HepG2 (cell line): Measurements from ENCODE around the gene RUVBL2. TPM values are rescaled to one million over a fixed set of nuclear protein-coding genes. Genes with fewer than 3 reads are reported as not detected.

Experiments
- ARID3A ChIP-seq: IDR thresholded peaks from 2 replicates; pipeline ENCODE4 v1.6.1; 2012; ENCODE audit warnings: low read depth, low read length, improper control_type of control experiment
- EEA1 ChIP-seq: sonication (generic); formaldehyde crosslinking; IDR thresholded peaks from 2 replicates; pipeline ENCODE4 v1.5.1; 2020; ENCODE audit warnings: mild to moderate bottlenecking, missing genetic modification reagents, borderline replicate concordance
- GLMP ChIP-seq: sonication (generic); formaldehyde crosslinking; IDR thresholded peaks from 2 replicates; pipeline ENCODE4 v1.9.0; 2021; ENCODE audit warnings: missing genetic modification reagents, mild to moderate bottlenecking, borderline replicate concordance
- IRF9 ChIP-seq: sonication (generic); formaldehyde crosslinking; IDR thresholded peaks from 2 replicates; pipeline ENCODE4 v1.8.0; 2022; ENCODE audit warnings: missing genetic modification reagents, mild to moderate bottlenecking, borderline replicate concordance
- PCBP1 ChIP-seq: fragments of 200-400 bp; formaldehyde crosslinking; IDR thresholded peaks from 2 replicates; pipeline ENCODE4 v1.6.1; 2017; ENCODE audit warnings: mild to moderate bottlenecking, low read depth, low read length, borderline replicate concordance
- PITX1 ChIP-seq: sonication (generic); formaldehyde crosslinking; IDR thresholded peaks from 2 replicates; pipeline ENCODE4 v1.5.1; 2020; ENCODE audit warnings: mild to moderate bottlenecking, missing genetic modification reagents
- RORA ChIP-seq: sonication (generic); formaldehyde crosslinking; IDR thresholded peaks from 2 replicates; pipeline ENCODE4 v1.5.0; 2020; ENCODE audit warnings: mild to moderate bottlenecking, missing genetic modification reagents, moderate library complexity
- SMARCE1 ChIP-seq: fragments of 450-650 bp; IDR thresholded peaks from 2 replicates; pipeline ENCODE4 v1.6.1; 2017; ENCODE audit warnings: borderline replicate concordance
- STAT5B ChIP-seq: sonication (generic); formaldehyde crosslinking; IDR thresholded peaks from 2 replicates; pipeline ENCODE4 v1.4.0; 2020; ENCODE audit warnings: missing genetic modification reagents
- U2AF1 ChIP-seq: fragments of 200-400 bp; formaldehyde crosslinking; optimal IDR thresholded peaks from 2 replicates; pipeline ENCODE3; 2017; ENCODE audit warnings: mild to moderate bottlenecking, low read depth, low read length
- XRCC5 ChIP-seq: fragments of 200-400 bp; formaldehyde crosslinking; optimal IDR thresholded peaks from 2 replicates; pipeline ENCODE3; 2017; ENCODE audit warnings: mild to moderate bottlenecking, low read length
- ZNF547 ChIP-seq: sonication (generic); formaldehyde crosslinking; IDR thresholded peaks from 2 replicates; pipeline ENCODE4 v1.5.1; 2020; ENCODE audit warnings: mild to moderate bottlenecking, missing genetic modification reagents
- ZNF691 ChIP-seq: sonication (generic); formaldehyde crosslinking; IDR thresholded peaks from 2 replicates; pipeline ENCODE4 v1.4.0; 2020; ENCODE audit warnings: missing genetic modification reagents, low read depth, mild to moderate bottlenecking, borderline replicate concordance
- ZNF777 ChIP-seq: sonication (generic); formaldehyde crosslinking; IDR thresholded peaks from 2 replicates; pipeline ENCODE4 v1.4.0; 2020; ENCODE audit warnings: missing genetic modification reagents
- polyA plus RNA-seq, 8 experiments: library from polyadenylated mRNA; depleted of rRNA in 3 of 8; stranded (reverse) in 7 of 8; unstranded in 1 of 8; fragments of >200 nt; fragmentation: Illumina TruSeq in 4 of 8; extraction: Trizol in 4 of 8; gene quantifications; 2 replicates each; pipeline versions ENCODE4 v1.2.1 to v1.2.3, GENCODE V29; 2011 to 2016; ENCODE audit warnings: low read depth in 4 of 8, missing spikeins in 1 of 8, mixed read lengths in 1 of 8; ENCODE audit not compliant: insufficient read depth in 1 of 8
- total RNA-seq, 5 experiments: library from RNA; depleted of rRNA; stranded (reverse); fragments of >200 nt; fragmentation: Illumina TruSeq; extraction: Trizol; gene quantifications; 2 replicates each; pipeline ENCODE4 v1.2.3, GENCODE V29; 2016; ENCODE audit warnings: low read depth in 1 of 5
- TF ChIP-seq, protein P1 (sequence below): sonication (generic); formaldehyde crosslinking; IDR thresholded peaks from 2 replicates; pipeline ENCODE4 v1.4.0; 2020; ENCODE audit warnings: missing genetic modification reagents
- TF ChIP-seq, protein P2 (sequence below): sonication (generic); formaldehyde crosslinking; IDR thresholded peaks from 2 replicates; pipeline ENCODE4 v1.5.0; 2020; ENCODE audit warnings: missing genetic modification reagents
- TF ChIP-seq, protein P3 (sequence below): sonication (generic); formaldehyde crosslinking; IDR thresholded peaks from 2 replicates; pipeline ENCODE4 v1.9.0; 2022; ENCODE audit warnings: missing genetic modification reagents, mild to moderate bottlenecking, borderline replicate concordance

RUVBL2 gene
- total and polyA plus RNA-seq, 2 of the 13 experiments (the other 11 are each of a cell fraction or from before 2014, with no cell fraction given): 120 to 122 TPM

DNA sequence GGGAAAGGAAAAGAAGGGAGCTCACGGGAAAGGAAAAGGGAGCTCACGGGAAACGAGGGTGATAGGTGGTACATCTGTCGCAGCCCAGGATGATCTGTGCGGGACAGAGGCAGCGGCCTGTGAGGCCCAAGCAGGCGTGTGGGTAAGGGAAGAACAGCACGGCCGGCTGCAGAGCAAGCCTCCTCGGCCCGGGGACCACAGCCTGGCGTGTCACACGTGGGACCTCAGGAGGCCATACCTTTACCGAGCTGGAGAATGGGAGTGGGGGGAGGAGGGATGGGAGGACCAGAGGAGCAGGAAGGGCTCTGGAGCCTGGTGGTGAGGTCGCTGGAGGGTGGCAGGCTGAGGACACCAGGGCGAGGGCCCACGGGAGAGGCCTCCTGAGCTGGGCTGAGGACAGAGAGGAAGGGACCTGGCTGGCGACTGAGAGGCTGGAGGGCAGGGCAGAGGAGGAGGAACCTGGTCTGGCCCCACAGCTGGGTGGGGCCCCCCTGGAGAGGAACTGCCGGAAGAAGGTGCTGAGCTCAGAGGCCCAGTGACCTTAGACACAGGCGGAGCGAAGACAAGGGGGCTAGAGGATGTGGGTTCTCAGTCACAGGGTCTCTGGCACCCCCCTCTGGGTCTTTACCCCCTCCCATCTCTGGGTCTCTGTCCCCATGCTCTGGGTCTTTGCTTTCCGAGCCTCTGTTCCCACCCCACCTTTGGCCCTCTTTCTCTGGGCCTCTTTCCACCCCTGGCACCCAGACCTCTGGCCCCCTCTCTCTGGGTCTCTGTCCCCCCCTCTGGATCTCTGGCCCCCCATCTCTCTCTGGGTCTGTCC, 31.4 kb upstream of the RUVBL2 start (continued):
- TF ChIP-seq, protein P1, sequence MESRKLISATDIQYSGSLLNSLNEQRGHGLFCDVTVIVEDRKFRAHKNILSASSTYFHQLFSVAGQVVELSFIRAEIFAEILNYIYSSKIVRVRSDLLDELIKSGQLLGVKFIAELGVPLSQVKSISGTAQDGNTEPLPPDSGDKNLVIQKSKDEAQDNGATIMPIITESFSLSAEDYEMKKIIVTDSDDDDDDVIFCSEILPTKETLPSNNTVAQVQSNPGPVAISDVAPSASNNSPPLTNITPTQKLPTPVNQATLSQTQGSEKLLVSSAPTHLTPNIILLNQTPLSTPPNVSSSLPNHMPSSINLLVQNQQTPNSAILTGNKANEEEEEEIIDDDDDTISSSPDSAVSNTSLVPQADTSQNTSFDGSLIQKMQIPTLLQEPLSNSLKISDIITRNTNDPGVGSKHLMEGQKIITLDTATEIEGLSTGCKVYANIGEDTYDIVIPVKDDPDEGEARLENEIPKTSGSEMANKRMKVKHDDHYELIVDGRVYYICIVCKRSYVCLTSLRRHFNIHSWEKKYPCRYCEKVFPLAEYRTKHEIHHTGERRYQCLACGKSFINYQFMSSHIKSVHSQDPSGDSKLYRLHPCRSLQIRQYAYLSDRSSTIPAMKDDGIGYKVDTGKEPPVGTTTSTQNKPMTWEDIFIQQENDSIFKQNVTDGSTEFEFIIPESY: 0 out of 2 replicates have a peak, but pooled peaks have one; percentile 15
- TF ChIP-seq U2AF1: peak; percentile 76
- TF ChIP-seq IRF9 (CRISPR knock-in tag): peak; percentile 82; the same call in 1 of the 2 replicates
- no peak for TF ChIP-seq ARID3A
- TF ChIP-seq, protein P2, sequence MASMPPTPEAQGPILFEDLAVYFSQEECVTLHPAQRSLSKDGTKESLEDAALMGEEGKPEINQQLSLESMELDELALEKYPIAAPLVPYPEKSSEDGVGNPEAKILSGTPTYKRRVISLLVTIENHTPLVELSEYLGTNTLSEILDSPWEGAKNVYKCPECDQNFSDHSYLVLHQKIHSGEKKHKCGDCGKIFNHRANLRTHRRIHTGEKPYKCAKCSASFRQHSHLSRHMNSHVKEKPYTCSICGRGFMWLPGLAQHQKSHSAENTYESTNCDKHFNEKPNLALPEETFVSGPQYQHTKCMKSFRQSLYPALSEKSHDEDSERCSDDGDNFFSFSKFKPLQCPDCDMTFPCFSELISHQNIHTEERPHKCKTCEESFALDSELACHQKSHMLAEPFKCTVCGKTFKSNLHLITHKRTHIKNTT: 0 out of 2 replicates have a peak, but pooled peaks have one; percentile 25
- no peak for TF ChIP-seq RORA (CRISPR knock-in tag)
- no peak for TF ChIP-seq SMARCE1
- TF ChIP-seq ZNF777 (CRISPR knock-in tag): peak; percentile 60
- peak; percentile 77 for TF ChIP-seq XRCC5
- peak; percentile 90; the same call in 1 of the 2 replicates for TF ChIP-seq ZNF691 (CRISPR knock-in tag)
- TF ChIP-seq PITX1: peak; percentile 84; the same call in 1 of the 2 replicates
- peak; percentile 69; the same call in 1 of the 2 replicates for TF ChIP-seq ZNF547
- no peak for TF ChIP-seq GLMP
- TF ChIP-seq STAT5B (CRISPR knock-in tag): peak; percentile 76; the same call in 1 of the 2 replicates
- TF ChIP-seq, protein P3, sequence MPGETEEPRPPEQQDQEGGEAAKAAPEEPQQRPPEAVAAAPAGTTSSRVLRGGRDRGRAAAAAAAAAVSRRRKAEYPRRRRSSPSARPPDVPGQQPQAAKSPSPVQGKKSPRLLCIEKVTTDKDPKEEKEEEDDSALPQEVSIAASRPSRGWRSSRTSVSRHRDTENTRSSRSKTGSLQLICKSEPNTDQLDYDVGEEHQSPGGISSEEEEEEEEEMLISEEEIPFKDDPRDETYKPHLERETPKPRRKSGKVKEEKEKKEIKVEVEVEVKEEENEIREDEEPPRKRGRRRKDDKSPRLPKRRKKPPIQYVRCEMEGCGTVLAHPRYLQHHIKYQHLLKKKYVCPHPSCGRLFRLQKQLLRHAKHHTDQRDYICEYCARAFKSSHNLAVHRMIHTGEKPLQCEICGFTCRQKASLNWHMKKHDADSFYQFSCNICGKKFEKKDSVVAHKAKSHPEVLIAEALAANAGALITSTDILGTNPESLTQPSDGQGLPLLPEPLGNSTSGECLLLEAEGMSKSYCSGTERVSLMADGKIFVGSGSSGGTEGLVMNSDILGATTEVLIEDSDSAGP (CRISPR knock-in tag): peak; percentile 93; the same call in 1 of the 2 replicates
- TF ChIP-seq PCBP1: peak; percentile 95
- peak; percentile 67; the same call in 1 of the 2 replicates for TF ChIP-seq EEA1 (CRISPR knock-in tag)
